Osteoblast (primary cell): ENCODE measurements around the gene GSTM5. TPM values are rescaled to one million over a fixed set of nuclear protein-coding genes. Genes with fewer than 3 reads are reported as not detected.
"Not testable (repeated sequence)": the region's sequence is repeated elsewhere in the genome, so short reads cannot be mapped to it uniquely, and the experiment has no call there.

Experiments
- DNase-seq: peaks from one replicate; pipeline ENCODE4 v3.0.0; 2011; ENCODE audit warnings: low spot score, mixed read lengths; ENCODE audit not compliant: insufficient read length; ENCODE audit errors: missing footprints
- H2AFZ ChIP-seq: 2 replicates; pipeline ENCODE4 v1.6.0; 2011; ENCODE audit warnings: mild to moderate bottlenecking, low read length
- H3K27ac ChIP-seq: 2 replicates; pipeline ENCODE4 v1.5.1; 2011; ENCODE audit warnings: mild to moderate bottlenecking, low read depth, low read length, moderate library complexity
- H3K27me3 ChIP-seq: 2 replicates; pipeline ENCODE4 v1.6.0; 2012; ENCODE audit warnings: mild to moderate bottlenecking, control low read depth, inconsistent platforms, low read length, moderate library complexity; ENCODE audit not compliant: insufficient read depth
- H3K36me3 ChIP-seq: 2 replicates; pipeline ENCODE4 v1.5.1; 2011; ENCODE audit warnings: mild to moderate bottlenecking, low read length, control low read depth, moderate library complexity; ENCODE audit not compliant: insufficient read depth
- H3K4me1 ChIP-seq: 2 replicates; pipeline ENCODE4 v1.5.1; 2011; ENCODE audit warnings: mild to moderate bottlenecking, low read length, control low read depth, moderate library complexity; ENCODE audit not compliant: insufficient read depth
- H3K4me2 ChIP-seq: 2 replicates; pipeline ENCODE4 v1.6.0; 2011; ENCODE audit warnings: mild to moderate bottlenecking, low read length; ENCODE audit not compliant: insufficient read depth
- H3K4me3 ChIP-seq: fragments of 200-600 bp; sonication (generic); 3 replicates; pipeline ENCODE4 v1.5.1; 2012; ENCODE audit warnings: mild to moderate bottlenecking, low read length, inconsistent platforms; ENCODE audit not compliant: insufficient read depth
- H3K79me2 ChIP-seq: 2 replicates; pipeline ENCODE4 v1.6.0; 2012; ENCODE audit warnings: mild to moderate bottlenecking, low read length, control low read depth, inconsistent platforms; ENCODE audit not compliant: insufficient read depth
- H3K9me3 ChIP-seq: 2 replicates; pipeline ENCODE4 v1.5.1; 2011; ENCODE audit warnings: low read depth, low read length, control low read depth
- H4K20me1 ChIP-seq: 2 replicates; pipeline ENCODE4 v1.6.0; 2012; ENCODE audit warnings: mild to moderate bottlenecking, low read length, control low read depth; ENCODE audit not compliant: insufficient read depth
- CTCF ChIP-seq: IDR thresholded peaks from 2 replicates; pipeline ENCODE4 v1.5.1; 2011; ENCODE audit warnings: mild to moderate bottlenecking, low read depth, low read length, moderate library complexity; ENCODE audit errors: extremely low read depth
- total RNA-seq: library from RNA; depleted of rRNA; stranded (reverse); fragments of >200 nt; gene quantifications from 2 replicates; pipeline ENCODE4 v1.2.3, GENCODE V29; 2012

The GSTM5 gene
- total RNA-seq, 1 donor = 4.3 TPM

- no peak for DNase-seq
- Histone ChIP-seq H3K79me2 (no peaks in the 10 kb centered on the region), H3K36me3 (no peaks in the 10 kb centered on the region), H3K27ac (peak within 1 kb of the TSS; percentile 33), H3K9me3 (no peaks in the 10 kb centered on the region), H3K4me3 (peak within 1 kb of the TSS; percentile 61), H2AFZ (peak within 1 kb of the TSS; percentile 59), H3K4me1 (no peaks in the 10 kb centered on the region), H4K20me1 (no peaks in the 10 kb centered on the region), H3K27me3 (no peaks in the 10 kb centered on the region), H3K4me2 (peak within 1 kb of the TSS; percentile 76)
- TF ChIP-seq CTCF = peak; percentile 18
These were observed 24.2 kb upstream of the GSTM5 start, which contains the start of gene GSTM1 for GRCh38 chr1:109687641-109688499. GSTM1 (plus strand) TSS chr1:109687817; CDS start chr1:109687874, 57 bp downstream.

- Histone ChIP-seq H3K79me2 (no peaks in the 10 kb centered on the region), H3K36me3 (no peaks in the 10 kb centered on the region), H3K4me1 (no peaks in the 10 kb centered on the region), H3K4me3 (no peak overlapping the region), H3K4me2 (no peak overlapping the region), H2AFZ (no peak overlapping the region), H3K27ac (no peak overlapping the region), H4K20me1 (no peaks in the 10 kb centered on the region), H3K9me3 (no peaks in the 10 kb centered on the region), H3K27me3 (no peaks in the 10 kb centered on the region)
- no peak for TF ChIP-seq CTCF
- DNase-seq = no peak
These were observed 22.1 kb upstream of the GSTM5 start for GRCh38 chr1:109689844-109690405.

GRCh38 chr1:109691759-109692158, 20.3 kb upstream of the GSTM5 start:
- no peaks in the 10 kb centered on the region for H3K4me1 ChIP-seq
- H3K27ac ChIP-seq = no peak overlapping the region
- DNase-seq = no peak
- TF ChIP-seq CTCF = no peak
- H3K27me3 ChIP-seq = no peaks in the 10 kb centered on the region
- H3K4me2 ChIP-seq = no peak overlapping the region
- no peaks in the 10 kb centered on the region for H3K36me3 ChIP-seq
- H3K79me2 ChIP-seq = no peaks in the 10 kb centered on the region
- no peaks in the 10 kb centered on the region for H3K9me3 ChIP-seq
- no peak overlapping the region for H3K4me3 ChIP-seq
- H4K20me1 ChIP-seq = no peaks in the 10 kb centered on the region
- no peak overlapping the region for H2AFZ ChIP-seq

GRCh38 chr1:109694400-109694799, 17.7 kb upstream of the GSTM5 start:
- not testable (repeated sequence) for H3K27me3 ChIP-seq, H3K79me2 ChIP-seq, H3K4me3 ChIP-seq, H3K27ac ChIP-seq, H4K20me1 ChIP-seq, H3K36me3 ChIP-seq, H2AFZ ChIP-seq, H3K4me2 ChIP-seq, H3K9me3 ChIP-seq, H3K4me1 ChIP-seq, DNase-seq

- not testable (repeated sequence) for H3K4me1 ChIP-seq, DNase-seq, H3K4me2 ChIP-seq, H3K4me3 ChIP-seq, H3K27me3 ChIP-seq, H3K9me3 ChIP-seq, H4K20me1 ChIP-seq, H2AFZ ChIP-seq, H3K36me3 ChIP-seq, H3K79me2 ChIP-seq, H3K27ac ChIP-seq
These were observed 16.9 kb upstream of the GSTM5 start for GRCh38 chr1:109695138-109695537.
